RKO (cell line): Measurements from ENCODE around the gene RFPL2.

Source experiments
- DNase-seq: peaks from one replicate; pipeline ENCODE4 v3.0.0-alpha.2; 2016; ENCODE audit warnings: low spot score

Gene RFPL2

DNA sequence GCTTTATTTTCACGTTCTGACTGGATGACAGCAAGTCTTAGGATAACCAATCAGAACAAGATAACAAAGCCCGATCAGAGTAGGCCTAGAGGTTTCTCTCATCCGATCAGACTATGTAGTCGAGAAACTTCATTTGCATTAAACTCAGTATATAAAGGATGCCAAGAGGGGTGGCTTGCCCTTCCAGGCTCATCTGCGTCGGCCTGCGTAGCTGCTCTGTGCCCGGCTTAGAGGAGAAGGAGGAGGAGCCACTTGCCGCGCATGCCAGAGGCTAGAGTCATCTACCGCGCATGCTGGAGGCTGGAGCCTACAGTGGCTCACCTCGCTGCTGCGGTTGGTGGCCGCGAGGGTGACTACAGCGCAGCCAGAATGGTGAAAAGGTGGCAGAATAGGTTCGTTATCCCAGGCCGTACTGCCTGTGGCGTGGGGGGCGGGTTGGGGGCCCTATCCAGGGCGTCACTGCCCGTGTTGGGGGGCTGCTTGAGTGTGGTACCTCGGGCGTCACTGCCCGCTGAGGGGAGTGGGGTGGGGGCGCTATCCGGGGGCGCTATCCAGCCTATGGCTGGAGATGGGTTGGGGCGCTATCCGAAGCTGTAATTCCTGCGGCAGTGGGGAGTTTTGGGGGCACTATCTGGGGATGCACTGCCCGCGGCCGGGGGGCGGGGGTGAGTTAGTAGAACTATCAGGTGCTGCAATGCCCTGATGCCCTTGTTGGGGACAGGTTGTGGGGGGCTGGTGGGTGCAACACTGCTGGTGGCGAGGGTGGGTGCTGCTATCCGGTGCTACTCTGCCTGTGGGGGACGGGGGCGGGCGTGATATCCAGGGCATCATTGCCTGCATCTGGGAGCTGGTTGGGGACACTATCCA lies at the start of gene RFPL2:
Gene RFPL2, minus strand, starts transcription at position 218 of the 867 bp plus-strand sequence. CDS start 2,622 bp downstream, outside the sequence.
- DNase-seq = peak; percentile 92

DNA sequence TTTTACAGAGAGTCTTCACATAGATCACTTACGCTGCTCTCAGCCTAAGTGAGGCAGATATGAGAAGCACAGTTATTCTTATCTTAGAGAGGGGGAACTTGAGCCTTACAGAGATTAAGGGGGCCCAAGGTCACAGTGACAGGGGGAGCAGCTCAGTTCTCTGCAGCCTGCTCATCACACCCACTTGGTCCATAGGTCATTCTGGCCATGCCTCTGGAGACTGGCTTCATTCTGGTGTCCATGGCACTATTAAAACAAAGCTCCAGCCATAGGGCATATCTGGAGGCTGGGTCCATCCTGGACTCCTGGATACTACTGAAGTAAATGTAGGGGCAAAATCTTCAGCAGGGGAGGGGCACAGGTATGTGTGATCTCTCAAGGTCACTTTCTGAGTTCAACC lies 44.4 kb upstream of the RFPL2 start:
- DNase-seq = no peak

DNA sequence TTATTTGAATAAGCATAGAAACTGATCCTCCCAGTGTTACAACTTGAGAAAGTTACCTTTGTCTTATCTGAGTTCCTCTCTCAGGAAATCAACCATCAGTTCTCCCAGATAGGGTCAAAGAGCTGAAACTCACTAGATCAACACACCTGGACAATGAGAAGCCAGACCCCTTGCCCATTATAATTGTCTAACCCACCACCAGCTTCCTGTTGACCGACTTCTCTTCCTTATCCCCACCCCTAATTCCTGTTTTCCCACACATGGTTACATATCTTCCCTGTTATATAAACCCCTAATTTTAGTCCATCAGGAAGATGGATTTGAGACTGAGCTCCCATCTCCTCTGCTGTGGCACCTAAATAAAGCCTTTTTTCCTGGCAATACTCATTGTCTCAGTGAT lies 43.4 kb upstream of the RFPL2 start:
- DNase-seq = no peak

DNA sequence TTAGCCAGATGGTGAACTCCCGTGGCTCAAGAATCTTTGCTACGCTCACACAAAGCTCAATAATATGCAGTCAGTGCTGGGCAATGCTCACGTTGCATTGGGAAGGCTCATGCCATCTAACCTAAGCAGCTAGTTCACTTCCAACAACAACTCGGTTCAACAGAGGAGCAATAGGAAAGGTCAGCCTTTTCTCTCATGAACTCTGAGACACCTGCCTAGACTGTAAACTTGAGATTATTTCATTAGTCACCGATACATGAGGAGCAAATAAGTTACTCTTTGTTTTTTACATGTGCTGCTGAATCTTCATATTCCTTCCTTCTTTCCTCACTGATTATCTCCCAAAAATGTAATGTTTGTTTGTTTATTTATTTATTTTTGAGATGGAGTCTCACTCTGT lies 41.3 kb upstream of the RFPL2 start:
- DNase-seq = no peak

DNA sequence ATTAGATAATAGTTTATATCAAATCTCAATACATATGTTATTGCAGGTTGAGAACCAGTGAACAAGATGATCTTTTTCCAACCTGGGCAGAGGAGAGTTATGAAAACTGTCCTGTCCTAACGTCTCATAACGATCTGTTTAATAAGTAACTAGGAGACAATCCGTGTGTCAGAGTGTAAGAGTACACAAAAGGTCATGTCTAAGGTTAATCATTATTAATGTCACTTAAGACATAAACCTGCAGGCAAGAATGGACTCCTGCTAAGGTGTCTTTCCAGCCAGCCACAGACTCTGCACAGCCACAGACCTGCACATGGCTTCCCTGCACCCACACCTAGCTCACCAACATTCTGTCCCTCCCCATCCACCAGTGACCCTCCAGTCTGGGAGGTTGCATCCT lies 40.2 kb upstream of the RFPL2 start:
- DNase-seq = no peak

DNA sequence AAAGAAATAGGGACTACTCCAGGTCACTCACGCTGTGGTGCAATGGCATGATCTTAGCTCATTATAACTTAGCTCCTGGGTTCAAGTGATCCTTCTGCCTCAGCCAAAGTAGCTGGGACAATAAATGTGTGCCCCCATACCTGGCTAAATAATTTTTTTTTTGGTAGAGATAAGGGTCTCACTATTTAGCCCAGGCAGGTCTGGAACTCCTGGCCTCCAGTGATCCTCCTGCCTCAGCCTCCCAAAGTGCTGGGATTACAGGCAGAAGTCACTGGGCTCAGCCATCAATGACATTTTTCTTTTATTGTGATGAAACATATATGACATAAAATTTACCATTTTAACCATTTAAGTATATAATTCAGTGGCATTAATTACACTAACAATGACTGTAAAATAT lies 39.7 kb upstream of the RFPL2 start:
- DNase-seq = no peak

DNA sequence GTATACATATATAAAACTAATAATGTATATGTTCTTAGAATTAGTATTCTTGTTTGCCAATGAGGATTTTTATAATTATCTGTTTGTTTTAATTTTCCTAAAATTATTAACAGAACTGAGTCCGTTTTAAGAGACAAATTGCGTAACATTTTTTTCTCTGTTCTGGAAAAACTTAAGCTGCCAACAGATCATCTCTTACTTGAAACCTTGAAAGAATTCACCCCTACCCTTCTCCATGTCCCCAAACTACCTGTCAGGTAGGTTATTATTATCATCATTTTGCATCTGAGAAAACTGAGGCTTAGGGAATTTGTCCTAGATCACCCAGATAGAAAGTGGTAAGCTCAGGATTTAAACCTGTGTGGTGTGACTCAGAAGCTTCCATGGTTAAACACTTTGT lies 35.6 kb upstream of the RFPL2 start:
- no peak for DNase-seq

DNA sequence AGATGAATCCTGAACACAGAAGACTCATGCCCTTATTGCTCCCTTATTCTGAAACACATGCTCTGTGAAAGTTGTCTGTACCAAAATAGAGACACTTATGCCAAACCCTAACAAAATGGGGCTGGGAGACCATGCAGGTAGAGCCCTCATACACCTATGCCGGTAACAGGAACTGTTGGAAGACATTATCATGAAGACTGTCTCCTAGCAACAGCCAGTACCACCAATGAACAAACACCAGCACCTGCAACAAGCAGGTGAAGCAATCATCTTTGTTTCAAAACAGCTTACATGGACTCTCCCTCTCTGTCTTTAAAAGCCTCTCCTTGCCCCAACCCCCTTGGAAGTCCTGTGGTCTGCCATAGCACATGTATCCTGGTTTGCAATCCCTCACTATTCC lies 33.0 kb upstream of the RFPL2 start:
- no peak for DNase-seq

DNA sequence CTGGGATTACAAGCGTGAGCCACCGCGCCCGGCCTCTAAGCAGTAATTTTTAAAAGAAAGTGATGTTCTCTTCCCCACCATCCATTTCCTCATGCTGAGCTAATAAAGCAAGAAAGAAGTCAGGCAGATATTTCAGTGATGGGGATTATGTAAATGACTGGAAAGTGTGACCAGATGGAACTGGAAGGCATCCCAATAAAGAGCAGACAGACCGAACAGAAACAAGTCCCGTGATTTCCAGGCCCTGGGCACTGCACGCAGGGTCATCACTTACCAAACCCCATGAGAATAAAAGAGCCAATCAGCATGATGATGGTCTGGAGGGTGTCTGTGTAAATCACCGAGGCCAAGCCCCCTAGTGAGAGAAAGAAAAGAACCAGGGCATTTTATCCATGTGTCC lies 32.1 kb upstream of the RFPL2 start:
- DNase-seq = no peak

DNA sequence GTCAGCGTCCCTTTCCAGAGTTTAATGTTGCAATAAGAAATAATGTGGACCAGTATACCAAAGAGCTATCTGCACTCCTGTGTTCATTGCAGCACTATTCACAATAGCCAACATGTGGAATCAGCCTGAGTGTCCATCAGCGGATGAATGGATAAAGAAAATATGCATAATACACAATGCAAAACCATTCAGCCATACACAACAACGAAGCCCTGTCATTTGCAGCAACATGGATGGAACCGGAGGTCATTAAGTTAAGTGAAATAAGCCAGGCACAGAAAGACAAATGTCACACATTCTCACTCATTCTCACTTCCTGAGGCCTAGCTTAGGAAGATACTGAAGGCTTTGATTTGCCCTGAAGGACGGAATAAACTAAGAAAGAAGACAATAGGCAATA lies 28.2 kb upstream of the RFPL2 start:
- DNase-seq = no peak

DNA sequence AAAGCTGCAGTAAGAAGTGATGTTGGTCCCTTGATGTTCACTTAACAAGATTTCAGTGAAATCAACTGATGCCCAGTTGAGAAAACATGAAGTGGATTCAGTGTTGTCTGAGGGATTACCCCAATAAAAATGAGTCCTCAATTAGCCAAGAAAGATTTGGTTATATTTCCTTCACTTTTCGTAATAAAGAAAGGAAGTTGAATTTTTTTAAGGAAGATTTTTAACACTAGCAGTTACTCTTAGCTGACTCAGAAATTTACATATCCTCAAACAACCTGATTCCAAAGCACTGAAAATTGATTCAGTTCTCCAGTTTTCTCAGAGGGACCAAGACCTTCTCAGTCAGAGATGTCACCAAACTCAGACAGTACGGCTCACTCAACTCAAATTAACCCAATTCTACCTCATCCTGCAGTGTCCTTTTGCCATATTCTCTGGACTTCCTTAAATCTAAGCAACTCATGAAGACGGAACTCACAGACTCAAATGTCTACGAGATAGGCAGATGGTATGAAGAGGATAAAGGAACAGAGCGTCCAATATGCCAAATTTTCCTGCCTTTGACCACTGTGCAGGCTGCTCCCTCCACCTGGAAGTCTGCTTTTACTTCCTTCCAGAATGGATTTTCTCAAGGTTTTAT lies 27.4 kb upstream of the RFPL2 start:
- DNase-seq = no peak

DNA sequence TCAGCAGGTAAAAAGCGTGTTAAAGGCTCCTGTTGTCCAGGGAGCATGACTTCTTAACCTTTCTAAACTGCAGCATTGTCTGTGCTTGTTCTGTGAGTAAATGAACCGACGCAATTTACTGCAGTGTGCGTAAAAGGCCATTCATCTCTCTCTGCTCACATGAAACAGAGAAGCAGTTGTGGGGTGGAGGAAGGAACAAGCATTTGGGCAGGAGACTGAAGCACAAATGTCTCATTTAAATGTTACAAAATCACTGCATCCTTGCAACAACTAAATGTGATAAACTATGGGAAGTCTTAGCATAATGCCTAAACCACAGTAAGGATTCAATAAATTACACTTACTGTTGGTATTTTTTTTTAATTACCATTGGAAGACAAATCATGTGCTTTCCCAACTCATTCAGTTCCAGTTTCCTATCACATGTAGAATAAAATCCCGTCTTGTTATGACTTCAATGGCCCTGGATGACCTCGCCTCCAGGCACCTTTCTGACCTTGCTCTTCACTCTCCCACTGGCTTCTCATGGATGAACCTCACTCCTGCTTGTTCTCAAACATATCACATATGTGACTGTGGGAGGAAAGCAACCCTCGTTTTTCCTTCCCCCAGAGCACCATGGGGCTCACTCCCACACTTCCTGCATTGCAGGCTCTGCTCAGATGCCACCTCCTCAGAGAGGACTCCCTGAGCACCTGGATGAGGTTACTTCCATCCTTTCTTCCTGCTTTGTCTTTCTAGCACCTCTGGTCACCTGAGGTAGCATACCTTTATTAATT lies 21.6 kb upstream of the RFPL2 start:
- no peak for DNase-seq

DNA sequence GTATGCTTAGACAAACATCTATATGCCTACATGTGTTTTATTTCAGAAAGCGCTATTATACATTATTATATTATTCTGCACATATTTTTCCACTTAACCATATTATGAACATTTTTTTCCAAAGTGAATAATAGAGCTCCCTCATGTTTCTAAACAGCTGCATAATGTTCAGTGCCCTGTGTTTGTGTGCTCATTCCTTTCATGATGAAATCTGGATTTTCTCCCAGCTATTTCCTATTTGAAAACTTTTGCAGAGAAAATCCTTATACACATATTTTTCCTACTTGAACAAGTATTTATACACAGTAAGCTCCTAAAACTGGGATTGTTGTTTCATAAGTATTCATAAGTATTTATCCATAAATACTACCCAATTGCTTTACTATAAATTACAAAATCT lies 18.1 kb upstream of the RFPL2 start:
- DNase-seq = no peak

DNA sequence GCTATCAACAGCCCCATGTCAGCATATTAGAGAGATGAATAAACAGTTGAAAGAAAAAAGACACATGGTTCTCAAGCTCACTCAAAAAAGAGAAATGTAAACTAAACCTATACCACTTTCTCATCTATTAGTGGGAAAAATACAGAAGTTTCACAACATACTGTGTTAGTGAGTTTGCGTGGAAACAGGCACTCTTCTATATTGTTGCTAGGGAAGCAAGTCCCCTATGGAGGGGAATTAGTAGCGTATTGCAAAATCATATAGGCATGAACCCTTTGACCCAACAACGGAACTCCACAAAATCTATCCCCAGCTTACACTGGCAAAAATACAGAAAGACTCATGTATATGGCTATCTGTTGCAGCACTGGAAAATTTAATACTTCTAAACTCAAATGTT lies 14.2 kb upstream of the RFPL2 start:
- no peak for DNase-seq

DNA sequence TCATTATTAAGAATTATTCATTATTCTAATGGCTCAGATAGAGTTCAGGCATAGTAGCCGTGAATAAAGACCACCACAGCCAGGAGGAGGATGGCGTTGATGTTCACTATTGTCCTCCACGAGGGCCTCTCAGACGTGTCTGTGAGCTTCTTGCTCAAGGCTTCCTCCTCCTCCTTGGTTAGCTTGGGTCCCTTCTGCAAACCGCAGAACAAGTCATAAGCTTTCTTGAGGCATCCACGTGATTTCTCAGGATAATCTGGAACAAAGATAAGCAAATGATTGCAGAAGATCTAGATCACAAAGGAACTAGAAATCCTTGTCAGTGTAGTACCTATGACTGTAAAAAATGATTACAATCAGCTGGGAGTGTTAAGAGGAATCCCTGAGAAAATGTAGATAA lies 13.6 kb upstream of the RFPL2 start:
- no peak for DNase-seq

DNA sequence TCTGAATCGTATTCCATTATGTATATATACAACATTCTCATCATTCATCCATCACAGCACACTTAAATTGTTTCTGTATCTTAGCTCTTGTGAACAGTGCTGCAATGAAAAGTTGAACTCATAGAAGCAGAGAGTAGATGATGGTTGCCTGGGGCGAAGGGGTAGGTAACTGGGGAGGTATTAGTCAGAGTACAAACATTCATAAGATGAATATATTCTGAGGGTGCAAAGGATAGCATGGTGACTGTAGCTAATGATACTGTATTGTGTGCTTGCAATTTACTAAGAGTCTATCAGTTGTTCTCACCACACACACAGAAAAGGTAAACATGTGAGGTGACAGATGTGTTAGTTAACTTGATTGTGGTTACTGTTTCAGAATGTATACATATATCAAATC lies 12.6 kb upstream of the RFPL2 start:
- DNase-seq = no peak

DNA sequence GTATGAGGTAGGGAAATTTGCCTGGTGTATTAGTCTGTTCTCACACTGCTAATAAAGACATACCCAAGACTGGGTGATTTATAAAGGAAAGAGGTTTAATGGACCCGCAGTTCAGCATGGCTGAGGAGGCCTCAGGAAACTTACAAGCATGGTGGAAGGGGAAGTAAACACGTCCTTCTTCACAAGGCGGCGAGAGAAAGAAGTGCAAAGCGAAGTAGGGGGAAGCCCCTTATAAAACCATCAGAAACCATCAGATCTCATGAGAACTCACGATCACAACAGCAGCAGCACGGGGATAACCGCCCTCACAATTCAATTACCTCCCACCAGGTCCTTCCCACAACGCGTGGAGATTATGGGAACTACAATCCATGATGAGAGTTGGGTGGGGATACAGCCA lies 12.0 kb upstream of the RFPL2 start:
- no peak for DNase-seq

DNA sequence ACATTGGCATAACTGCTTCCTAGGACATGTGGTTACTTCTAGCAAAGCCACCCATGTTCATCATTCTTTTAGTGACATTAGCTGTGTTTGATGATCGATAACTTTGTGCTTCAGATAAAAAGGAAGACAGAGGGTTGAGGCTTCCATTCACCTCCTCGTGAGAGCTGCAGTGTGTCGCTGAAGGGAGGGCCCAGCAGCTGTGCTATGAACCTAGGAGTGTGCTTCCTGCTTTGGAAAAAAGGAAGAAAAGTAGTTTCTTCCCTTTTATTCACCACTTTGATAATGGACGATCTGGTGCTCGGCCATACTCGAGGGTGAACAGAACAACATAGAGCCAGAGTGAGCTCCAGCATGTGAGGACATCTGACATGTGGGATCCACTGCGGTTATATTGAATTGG lies 6.1 kb upstream of the RFPL2 start:
- DNase-seq = no peak

DNA sequence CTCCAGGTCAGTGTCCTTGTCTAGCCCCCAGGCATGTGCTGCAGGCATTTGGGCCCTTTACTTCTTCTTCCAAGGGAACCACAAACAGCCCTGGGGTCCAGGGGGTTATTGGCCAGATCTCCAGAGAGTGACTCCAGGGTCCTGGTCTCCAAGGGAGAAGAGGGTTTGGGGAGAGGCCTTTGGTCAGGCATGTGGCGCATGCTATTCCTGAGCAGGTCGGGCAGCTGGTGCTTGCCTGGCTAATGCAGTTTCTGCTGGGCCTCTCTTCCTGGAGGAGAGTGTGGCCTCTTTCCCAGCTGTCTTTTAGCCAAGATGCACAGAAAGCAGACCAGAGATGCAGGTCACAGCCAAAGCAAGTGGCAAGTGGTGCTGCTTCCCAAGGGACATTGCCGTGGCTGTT lies 3.8 kb upstream of the RFPL2 start:
- DNase-seq = no peak

DNA sequence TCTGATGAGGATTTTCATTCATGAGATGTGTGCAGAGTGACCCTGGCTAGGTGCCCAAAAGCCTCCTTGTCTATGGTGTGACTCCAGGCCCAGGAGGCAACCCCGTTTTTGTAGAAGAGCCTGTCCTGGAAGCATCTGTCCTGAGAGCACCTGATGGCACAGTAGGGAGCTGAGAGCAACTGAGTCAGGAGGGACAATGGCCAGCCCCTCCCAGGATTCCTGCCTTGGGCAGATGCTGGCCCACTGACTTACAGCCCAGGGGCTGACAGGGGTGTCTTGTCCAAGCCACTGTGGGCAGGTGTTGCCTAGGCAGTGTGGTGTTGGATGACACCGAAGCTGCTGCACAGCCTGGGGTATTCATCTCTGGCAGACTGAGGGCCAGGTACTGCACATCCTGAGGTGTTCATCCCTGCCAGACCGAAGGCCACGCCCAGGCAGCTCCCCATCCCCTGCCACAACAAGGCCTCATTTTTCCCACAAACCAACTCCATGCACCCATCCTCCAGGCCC lies 3.2 kb upstream of the RFPL2 start:
- no peak for DNase-seq

DNA sequence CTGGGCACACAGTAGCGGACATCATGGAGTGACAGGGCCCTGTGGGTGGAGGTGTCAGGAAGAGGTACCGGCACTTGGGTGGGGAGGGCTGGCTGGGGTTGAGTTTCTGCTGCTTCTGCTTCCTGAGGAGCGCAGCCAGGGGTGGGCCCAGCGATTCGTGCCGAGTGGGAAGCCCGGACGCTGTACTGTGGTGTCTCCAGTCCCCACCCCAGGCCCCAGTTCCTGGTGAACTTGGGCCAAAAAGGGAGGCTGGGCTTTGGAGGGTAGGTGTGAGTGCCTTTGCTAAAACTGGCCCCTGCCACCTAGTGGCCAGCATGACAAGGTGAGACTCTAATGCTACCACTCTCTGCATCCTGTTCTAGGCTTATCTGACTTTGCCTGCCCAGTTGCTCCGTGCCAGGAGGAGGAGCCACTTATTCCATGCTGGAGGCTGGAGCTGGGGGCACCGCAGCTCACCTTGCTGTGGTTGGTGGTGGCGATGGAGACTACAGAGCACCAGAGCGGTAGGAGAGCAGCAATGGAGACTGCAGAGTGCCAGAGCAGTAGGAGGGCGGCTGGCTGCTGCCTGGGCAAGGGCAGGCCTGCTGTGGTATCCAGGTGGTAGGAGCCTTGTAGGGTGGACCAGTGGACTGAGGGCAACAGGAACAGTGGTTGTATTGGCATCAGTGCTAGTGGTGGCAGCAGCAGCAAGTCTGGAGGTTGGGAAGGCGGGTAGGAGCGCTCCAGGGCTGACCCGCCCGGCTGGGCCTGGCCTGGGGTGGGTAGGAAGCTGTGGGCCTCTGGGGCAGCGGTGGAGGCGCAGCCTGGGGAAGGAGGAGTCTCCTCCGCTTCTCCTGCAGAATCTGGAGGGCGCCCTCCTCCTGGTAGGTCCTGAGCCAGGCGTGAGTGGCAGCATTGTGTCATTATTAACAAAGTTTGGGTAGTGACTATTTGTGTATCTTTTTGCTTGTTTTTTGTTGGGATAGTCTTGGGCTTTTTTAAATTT lies 2.2 kb upstream of the RFPL2 start:
- DNase-seq = peak; percentile 47
